HEK293 (cell line): Measurements from ENCODE around the gene RBBP8NL.

Source experiments
- CTCF ChIA-PET: fragments of 350-600 bp; formaldehyde crosslinking; extraction: SDS; loops from one replicate; lab custom pipeline; 2021; ENCODE audit warnings: antibody characterized with exemption; lab: Yijun Ruan, JAX
- POLR2A ChIA-PET: fragments of 300-600 bp; formaldehyde crosslinking; extraction: SDS; loops from one replicate; lab custom pipeline; 2020; ENCODE audit warnings: antibody characterized with exemption, inconsistent platforms; lab: Yijun Ruan, JAX
- H3K27ac ChIP-seq: fragments of 200-500 bp; sonication (Bioruptor generic); 2 replicates; pipeline ENCODE4 v1.5.1; 2014; ENCODE audit warnings: low read depth, low read length, control low read depth, inconsistent platforms; ENCODE audit errors: extremely low read depth
- H3K36me3 ChIP-seq, 2 experiments: fragments of 200-500 bp in 1 of 2; sonication (Bioruptor generic) in 1 of 2; 1 replicate in 1 of 2; 2 replicates in 1 of 2; pipeline ENCODE4 v1.5.1; 2014 to 2017; ENCODE audit warnings: inconsistent platforms in 2 of 2, low read length in 2 of 2; ENCODE audit not compliant: control insufficient read depth in 2 of 2, insufficient read depth in 1 of 2
- H3K4me1 ChIP-seq: fragments of 200-500 bp; sonication (Bioruptor generic); 2 replicates; pipeline ENCODE4 v1.5.1; 2014; ENCODE audit warnings: mild to moderate bottlenecking, low read length, inconsistent platforms; ENCODE audit not compliant: control insufficient read depth, insufficient read depth
- H3K4me3 ChIP-seq: 2 replicates; pipeline ENCODE4 v1.5.1; 2011; ENCODE audit warnings: low read depth, mild to moderate bottlenecking, control low read depth, low read length, moderate library complexity
- H3K9me3 ChIP-seq: fragments of 200-500 bp; sonication (Bioruptor generic); 2 replicates; pipeline ENCODE4 v1.5.1; 2014; ENCODE audit warnings: low read depth, low read length, inconsistent platforms; ENCODE audit not compliant: control insufficient read depth, insufficient read depth
- GLIS1 ChIP-seq: fragments of 450-650 bp; formaldehyde crosslinking; IDR thresholded peaks from 2 replicates; pipeline ENCODE4 v1.5.1; 2016; ENCODE audit warnings: missing biosample characterization, missing genetic modification characterization
- GLIS2 ChIP-seq: fragments of 450-650 bp; formaldehyde crosslinking; IDR thresholded peaks from 2 replicates; pipeline ENCODE4 v1.5.1; 2016; ENCODE audit warnings: missing biosample characterization, missing genetic modification characterization
- SCRT2 ChIP-seq: fragments of 450-650 bp; formaldehyde crosslinking; IDR thresholded peaks from 2 replicates; pipeline ENCODE4 v1.5.1; 2016; ENCODE audit warnings: missing biosample characterization, missing genetic modification characterization
- SP3 ChIP-seq: fragments of 450-650 bp; formaldehyde crosslinking; IDR thresholded peaks from 2 replicates; pipeline ENCODE4 v1.5.1; 2016; ENCODE audit warnings: missing biosample characterization, missing genetic modification characterization
- ZNF239 ChIP-seq: fragments of 450-650 bp; formaldehyde crosslinking; IDR thresholded peaks from 2 replicates; pipeline ENCODE4 v1.5.1; 2016; ENCODE audit warnings: missing biosample characterization, missing genetic modification characterization
- ZNF362 ChIP-seq: fragments of 450-650 bp; formaldehyde crosslinking; IDR thresholded peaks from 2 replicates; pipeline ENCODE4 v1.5.1; 2016; ENCODE audit warnings: missing biosample characterization, missing genetic modification characterization
- ZNF391 ChIP-seq: fragments of 450-650 bp; formaldehyde crosslinking; IDR thresholded peaks from 2 replicates; pipeline ENCODE4 v1.5.1; 2016; ENCODE audit warnings: low read depth, missing biosample characterization, missing genetic modification characterization, borderline replicate concordance
- ZNF513 ChIP-seq: fragments of 450-650 bp; IDR thresholded peaks from 2 replicates; pipeline ENCODE4 v1.5.1; 2018; ENCODE audit warnings: missing biosample characterization, missing genetic modification characterization
- ZNF544 ChIP-seq: fragments of 450-650 bp; formaldehyde crosslinking; IDR thresholded peaks from 2 replicates; pipeline ENCODE4 v1.5.0; 2017; ENCODE audit warnings: missing biosample characterization, missing genetic modification characterization
- ZSCAN23 ChIP-seq: fragments of 450-650 bp; formaldehyde crosslinking; IDR thresholded peaks from 2 replicates; pipeline ENCODE4 v1.5.1; 2016; ENCODE audit warnings: missing biosample characterization, missing genetic modification characterization

Gene RBBP8NL

GRCh38 chr20:62418709-62419487 is 8.4 kb downstream of the RBBP8NL start (continued):
- TF ChIP-seq ZNF513 (tag by site-specific recombination) (no peak), ZSCAN23 (tag by site-specific recombination) (no peak), GLIS1 (tag by site-specific recombination) (no peak), ZNF391 (no peak)

GRCh38 chr20:62417981-62418708 is 9.2 kb downstream of the RBBP8NL start:
- ChIA-PET CTCF (interaction anchor here (0.6 to 1.0 kb wide), 2 partner anchors 8 to 19 kb away, joined by 4 to 9 read pairs; no protein-coding TSS in a partner anchor), POLR2A (no interaction called here)
- H3K4me3 ChIP-seq: no peak overlapping the region

GRCh38 chr20:62416651-62417637 is 10.4 kb downstream of the RBBP8NL start:
- H3K4me3 ChIP-seq: no peak overlapping the region
- no peak overlapping the region for H3K27ac ChIP-seq
- H3K36me3 ChIP-seq: no peaks in the 10 kb centered on the region
- no peaks in the 10 kb centered on the region for H3K4me1 ChIP-seq
- ChIA-PET POLR2A (no interaction called here), CTCF (no interaction called here)
- no peaks in the 10 kb centered on the region for H3K9me3 ChIP-seq
- TF ChIP-seq ZNF239 (tag by site-specific recombination): peak; percentile 82; the same call in 1 of the 2 replicates
- TF ChIP-seq ZNF544 (tag by site-specific recombination): no peak

More at GRCh38 chr20:62417981-62418708, 9.2 kb downstream of the RBBP8NL start:
- TF ChIP-seq GLIS1 (tag by site-specific recombination) (no peak), SCRT2 (tag by site-specific recombination) (0 out of 2 replicates have a peak, but pooled peaks have one; percentile 14), GLIS2 (tag by site-specific recombination) (0 out of 2 replicates have a peak, but pooled peaks have one; percentile 16)
- H3K4me1 ChIP-seq: no peaks in the 10 kb centered on the region
- H3K36me3 ChIP-seq: no peaks in the 10 kb centered on the region
- no peaks in the 10 kb centered on the region for H3K9me3 ChIP-seq
- no peak overlapping the region for H3K27ac ChIP-seq

- POLR2A ChIA-PET: interaction anchor here (0.6 kb wide), 1 partner anchor 879 kb away, joined by 3 read pairs; no protein-coding TSS in a partner anchor
- no peaks in the 10 kb centered on the region for H3K9me3 ChIP-seq
- TF ChIP-seq ZNF362 (tag by site-specific recombination): no peak
- TF ChIP-seq SP3 (tag by site-specific recombination): no peak
- TF ChIP-seq GLIS2 (tag by site-specific recombination): peak; percentile 58
- no peaks in the 10 kb centered on the region for H3K36me3 ChIP-seq
- CTCF ChIA-PET: interaction anchor here (0.6 kb wide), 1 partner anchor 212 kb away, joined by 3 read pairs; no protein-coding TSS in a partner anchor
- H3K27ac ChIP-seq: no peak overlapping the region
- no peak overlapping the region for H3K4me3 ChIP-seq
- no peaks in the 10 kb centered on the region for H3K4me1 ChIP-seq
Observed at GRCh38 chr20:62415354-62416111, 11.8 kb downstream of the RBBP8NL start.
